Measurements from ENCODE around the gene KCNH8. TPM values are rescaled to one million over a fixed set of nuclear protein-coding genes. Genes with fewer than 3 reads are reported as not detected.

The KCNH8 gene
- total and polyA plus RNA-seq, 2 experiments from 2014 or later: 0.97 to 1.1 TPM

DNA sequence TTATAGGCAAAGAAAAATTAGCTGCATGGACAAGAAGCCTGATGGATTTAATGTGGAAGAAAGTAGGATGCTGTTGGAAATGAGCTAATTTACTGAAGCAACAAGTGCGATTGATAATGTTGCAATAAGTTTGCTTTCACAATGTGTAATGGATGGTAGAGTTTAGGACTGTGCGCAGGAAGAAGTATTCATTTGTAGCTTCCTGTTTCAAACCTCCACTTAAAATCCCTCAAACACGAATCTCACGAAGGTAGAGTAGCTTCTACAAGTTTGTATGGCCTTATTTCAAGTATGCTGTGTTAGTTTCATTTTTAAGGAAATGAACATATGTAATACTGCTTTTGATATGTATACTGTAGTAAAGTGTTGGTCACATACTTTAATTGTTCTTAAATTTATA, 42.3 kb downstream of the KCNH8 start:
- no peaks in the 10 kb centered on the region for H4K20me1 ChIP-seq (ENCODE audit: insufficient read depth, poor library complexity, severe bottlenecking)
- H3K36me3 ChIP-seq (replicated peaks; ENCODE audit: insufficient read depth, low read depth): no peaks in the 10 kb centered on the region
- no peaks in the 10 kb centered on the region for H3K79me2 ChIP-seq
- no peak overlapping the region for H3K4me2 ChIP-seq
- H3K4me3 ChIP-seq: no peak overlapping the region
- no peaks in the 10 kb centered on the region for H3K27me3 ChIP-seq
- H3K9me3 ChIP-seq (ENCODE audit: low read depth): no peaks in the 10 kb centered on the region
- 92% methylated on average over 4 of the region's 4 CpGs for WGBS (ENCODE audit: low lambda C conversion rate, missing lambda C conversion rate)
- DNase-seq (ENCODE audit: low spot score): no peak
- H3K9me2 ChIP-seq (replicated peaks; ENCODE audit: insufficient read depth): no peaks in the 10 kb centered on the region
- no peak overlapping the region for H3K27ac ChIP-seq
- TF ChIP-seq, protein P1, sequence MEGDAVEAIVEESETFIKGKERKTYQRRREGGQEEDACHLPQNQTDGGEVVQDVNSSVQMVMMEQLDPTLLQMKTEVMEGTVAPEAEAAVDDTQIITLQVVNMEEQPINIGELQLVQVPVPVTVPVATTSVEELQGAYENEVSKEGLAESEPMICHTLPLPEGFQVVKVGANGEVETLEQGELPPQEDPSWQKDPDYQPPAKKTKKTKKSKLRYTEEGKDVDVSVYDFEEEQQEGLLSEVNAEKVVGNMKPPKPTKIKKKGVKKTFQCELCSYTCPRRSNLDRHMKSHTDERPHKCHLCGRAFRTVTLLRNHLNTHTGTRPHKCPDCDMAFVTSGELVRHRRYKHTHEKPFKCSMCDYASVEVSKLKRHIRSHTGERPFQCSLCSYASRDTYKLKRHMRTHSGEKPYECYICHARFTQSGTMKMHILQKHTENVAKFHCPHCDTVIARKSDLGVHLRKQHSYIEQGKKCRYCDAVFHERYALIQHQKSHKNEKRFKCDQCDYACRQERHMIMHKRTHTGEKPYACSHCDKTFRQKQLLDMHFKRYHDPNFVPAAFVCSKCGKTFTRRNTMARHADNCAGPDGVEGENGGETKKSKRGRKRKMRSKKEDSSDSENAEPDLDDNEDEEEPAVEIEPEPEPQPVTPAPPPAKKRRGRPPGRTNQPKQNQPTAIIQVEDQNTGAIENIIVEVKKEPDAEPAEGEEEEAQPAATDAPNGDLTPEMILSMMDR (IDR thresholded peaks at IDR 0.05; ENCODE audit: poor library complexity): no peak
- TF ChIP-seq EZH2 (IDR thresholded peaks at IDR 0.05; ENCODE audit: borderline replicate concordance) (no peak), EZH2phosphoT487 (IDR thresholded peaks at IDR 0.05; ENCODE audit: low read depth, severe bottlenecking, unreplicated experiment) (no peak)
- no peak overlapping the region for H2AFZ ChIP-seq
- H3K4me1 ChIP-seq (ENCODE audit: insufficient read depth): no peaks in the 10 kb centered on the region

DNA sequence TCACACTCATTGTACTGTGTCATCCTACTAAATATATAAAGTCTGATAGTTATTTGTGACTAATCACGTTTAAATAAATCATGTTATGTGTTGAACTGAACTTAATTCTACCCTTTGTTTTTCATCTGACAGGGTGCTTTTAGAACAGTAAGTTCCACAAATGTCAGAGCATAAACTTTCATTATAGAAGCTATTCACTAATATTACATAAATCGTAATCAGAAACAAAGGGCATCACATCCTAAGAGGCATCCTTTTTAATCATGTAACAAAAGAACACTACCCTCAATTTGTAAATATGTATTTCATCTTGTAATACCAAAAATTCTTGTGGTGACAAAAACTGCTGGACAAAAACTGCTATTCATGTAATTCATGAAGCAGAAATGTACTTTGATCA, 50.8 kb downstream of the KCNH8 start:
- 92% methylated on average over 2 of the region's 2 CpGs for WGBS (ENCODE audit: low lambda C conversion rate, missing lambda C conversion rate)
- TF ChIP-seq, protein P1 (IDR thresholded peaks at IDR 0.05; ENCODE audit: poor library complexity): no peak
- no peak for TF ChIP-seq EZH2phosphoT487 (IDR thresholded peaks at IDR 0.05; ENCODE audit: low read depth, severe bottlenecking, unreplicated experiment)
- no peak for TF ChIP-seq EZH2 (IDR thresholded peaks at IDR 0.05; ENCODE audit: borderline replicate concordance)

DNA sequence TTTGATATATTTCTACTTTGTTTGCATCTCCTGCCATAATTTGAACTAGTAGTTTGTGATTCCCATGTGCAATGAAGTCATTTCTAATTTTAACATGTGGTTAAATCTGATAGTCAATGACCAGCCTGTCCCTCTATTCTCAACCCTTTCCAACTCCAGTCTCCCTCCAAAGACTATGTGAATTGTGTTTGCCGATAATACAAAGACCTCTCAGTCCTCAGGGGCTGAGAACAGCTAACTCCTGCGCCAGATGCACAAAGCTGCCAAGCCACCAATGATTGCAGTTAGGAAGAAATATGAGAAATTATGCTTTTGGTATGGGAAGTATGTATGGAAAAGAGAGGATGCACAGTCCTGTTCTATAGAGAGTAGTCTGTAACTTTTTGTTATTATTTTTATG, 54.0 kb downstream of the KCNH8 start:
- TF ChIP-seq EZH2 (IDR thresholded peaks at IDR 0.05; ENCODE audit: borderline replicate concordance) (no peak), EZH2phosphoT487 (IDR thresholded peaks at IDR 0.05; ENCODE audit: low read depth, severe bottlenecking, unreplicated experiment) (no peak)
- TF ChIP-seq, protein P1 (IDR thresholded peaks at IDR 0.05; ENCODE audit: poor library complexity): no peak
- DNase-seq (ENCODE audit: low spot score): no peak
- Histone ChIP-seq H3K4me2 (no peak overlapping the region), H3K27ac (no peak overlapping the region), H4K20me1 (ENCODE audit: insufficient read depth, poor library complexity, severe bottlenecking) (no peaks in the 10 kb centered on the region), H3K4me1 (ENCODE audit: insufficient read depth) (no peaks in the 10 kb centered on the region), H3K36me3 (replicated peaks; ENCODE audit: insufficient read depth, low read depth) (no peaks in the 10 kb centered on the region), H3K4me3 (no peak overlapping the region), H3K9me2 (replicated peaks; ENCODE audit: insufficient read depth) (no peaks in the 10 kb centered on the region), H3K27me3 (no peaks in the 10 kb centered on the region), H3K79me2 (no peaks in the 10 kb centered on the region), H3K9me3 (ENCODE audit: low read depth) (no peaks in the 10 kb centered on the region), H2AFZ (no peak overlapping the region)
- WGBS (ENCODE audit: low lambda C conversion rate, missing lambda C conversion rate): 95% methylated on average over 2 of the region's 2 CpGs

More for the DNA sequence above, 50.8 kb downstream of the KCNH8 start:
- Histone ChIP-seq H3K4me1 (ENCODE audit: insufficient read depth) (no peaks in the 10 kb centered on the region), H3K9me3 (ENCODE audit: low read depth) (no peaks in the 10 kb centered on the region), H2AFZ (no peak overlapping the region), H3K9me2 (replicated peaks; ENCODE audit: insufficient read depth) (no peaks in the 10 kb centered on the region), H3K27me3 (no peaks in the 10 kb centered on the region), H3K79me2 (no peaks in the 10 kb centered on the region), H3K27ac (no peak overlapping the region), H3K4me3 (no peak overlapping the region), H3K4me2 (no peak overlapping the region), H3K36me3 (replicated peaks; ENCODE audit: insufficient read depth, low read depth) (no peaks in the 10 kb centered on the region), H4K20me1 (ENCODE audit: insufficient read depth, poor library complexity, severe bottlenecking) (no peaks in the 10 kb centered on the region)
- DNase-seq (ENCODE audit: low spot score): no peak

DNA sequence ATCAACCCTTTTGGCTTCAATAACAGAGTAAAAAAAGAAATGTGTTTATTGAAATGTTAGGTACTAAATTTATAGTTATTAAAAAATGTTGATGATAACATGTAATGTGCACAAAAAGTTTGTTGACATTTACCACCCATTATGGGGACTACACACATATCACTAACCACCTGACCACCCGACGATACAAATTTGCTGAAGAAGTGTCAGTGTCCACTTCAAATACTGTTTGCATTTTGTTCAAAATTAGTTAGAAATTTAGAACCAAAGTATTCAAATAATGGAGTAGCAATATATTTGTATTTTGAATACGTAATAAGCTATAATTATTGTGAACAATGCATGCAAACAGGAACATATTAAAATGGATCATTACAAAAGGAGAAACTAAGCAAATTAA, 54.4 kb downstream of the KCNH8 start:
- H3K4me3 ChIP-seq: no peak overlapping the region
- TF ChIP-seq EZH2 (IDR thresholded peaks at IDR 0.05; ENCODE audit: borderline replicate concordance): no peak
- TF ChIP-seq, protein P1 (IDR thresholded peaks at IDR 0.05; ENCODE audit: poor library complexity): no peak
- TF ChIP-seq EZH2phosphoT487 (IDR thresholded peaks at IDR 0.05; ENCODE audit: low read depth, severe bottlenecking, unreplicated experiment): no peak
- no peaks in the 10 kb centered on the region for H3K79me2 ChIP-seq
- H3K27ac ChIP-seq: no peak overlapping the region
- H3K9me3 ChIP-seq (ENCODE audit: low read depth): no peaks in the 10 kb centered on the region
- H4K20me1 ChIP-seq (ENCODE audit: insufficient read depth, poor library complexity, severe bottlenecking): no peaks in the 10 kb centered on the region
- H3K27me3 ChIP-seq: no peaks in the 10 kb centered on the region
- no peak for DNase-seq (ENCODE audit: low spot score)
- 88% methylated on average over 3 of the region's 3 CpGs for WGBS (ENCODE audit: low lambda C conversion rate, missing lambda C conversion rate)
- no peak overlapping the region for H2AFZ ChIP-seq
- H3K4me1 ChIP-seq (ENCODE audit: insufficient read depth): no peaks in the 10 kb centered on the region
- H3K36me3 ChIP-seq (replicated peaks; ENCODE audit: insufficient read depth, low read depth): no peaks in the 10 kb centered on the region
- H3K4me2 ChIP-seq: no peak overlapping the region
- no peaks in the 10 kb centered on the region for H3K9me2 ChIP-seq (replicated peaks; ENCODE audit: insufficient read depth)
